T-helper 17 cell (primary cell): ENCODE data around the gene DPH3. TPM values are rescaled to one million over a fixed set of nuclear protein-coding genes. Genes with fewer than 3 reads are reported as not detected.

Experiments used
- ATAC-seq: fragments of 150-1000 bp; cut with Tn5 transposase; 2 replicates; pipeline ENCODE4 v1.10.0; 2021; ENCODE audit warnings: mild to moderate bottlenecking, moderate library complexity
- DNase-seq, 3 donors: peaks; one replicate each; pipeline versions ENCODE4 v3.0.0 to v3.0.0-alpha.2; 2020 to 2021
- H3K9me3 ChIP-seq: one replicate; pipeline ENCODE4 v1.7.0; 2013; ENCODE audit warnings: low read length, mild to moderate bottlenecking; ENCODE audit not compliant: control insufficient read depth, poor library complexity, severe bottlenecking
- H3K27ac Mint-ChIP-seq: one replicate; pipeline ENCODE4 v1.8.0; 2022; ENCODE audit warnings: mild to moderate bottlenecking, moderate library complexity, mixed read lengths
- H3K27me3 Mint-ChIP-seq: one replicate; pipeline ENCODE4 v1.8.0; 2022; ENCODE audit warnings: mixed read lengths
- H3K36me3 Mint-ChIP-seq: one replicate; pipeline ENCODE4 v1.8.0; 2022; ENCODE audit warnings: low read depth, mixed read lengths
- H3K4me1 Mint-ChIP-seq: one replicate; pipeline ENCODE4 v1.8.0; 2022; ENCODE audit warnings: mild to moderate bottlenecking, mixed read lengths
- H3K4me3 Mint-ChIP-seq: one replicate; pipeline ENCODE4 v1.8.0; 2022; ENCODE audit warnings: mild to moderate bottlenecking, moderate library complexity, mixed read lengths
- total RNA-seq, 4 donors: library from RNA in 2 of 4; stranded (reverse) in 2 of 4; gene quantifications; one replicate each; pipeline ENCODE4 v1.2.3 and lab custom pipeline; 2022 to 2026

DPH3 gene
- total RNA-seq, 2 donors from 2014 or later: 16.1 to 22.8 TPM

DNA sequence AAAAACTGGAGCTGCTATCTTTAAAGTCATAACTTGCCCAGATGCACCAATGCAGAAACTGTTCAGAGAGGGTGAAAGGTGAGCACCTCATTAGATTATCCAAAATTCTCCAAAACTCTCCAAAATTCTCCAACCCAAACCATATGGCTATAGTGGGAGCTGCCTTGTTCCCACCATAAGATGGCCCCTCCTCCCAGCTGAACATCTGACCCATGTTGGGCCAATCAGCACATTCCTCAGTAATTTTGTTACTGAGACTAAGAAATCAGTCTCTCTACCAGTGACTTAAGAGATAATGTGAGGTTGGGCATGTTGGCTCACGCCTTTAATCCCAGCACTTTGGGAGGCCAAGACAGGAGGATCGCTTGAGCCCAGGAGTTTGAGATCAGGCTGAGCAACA lies 32.8 kb downstream of the DPH3 start:
- ATAC-seq (no peak), DNase-seq (no peak)
- Mint-ChIP-seq H3K4me1 (peaks cover 2% of the 10 kb centered on the region), H3K36me3 (no peaks in the 10 kb centered on the region), H3K27me3 (peaks cover 7% of the 10 kb centered on the region), H3K4me3 (no peak overlapping the region), H3K27ac (no peak overlapping the region)
- no peaks in the 10 kb centered on the region for H3K9me3 ChIP-seq

DNA sequence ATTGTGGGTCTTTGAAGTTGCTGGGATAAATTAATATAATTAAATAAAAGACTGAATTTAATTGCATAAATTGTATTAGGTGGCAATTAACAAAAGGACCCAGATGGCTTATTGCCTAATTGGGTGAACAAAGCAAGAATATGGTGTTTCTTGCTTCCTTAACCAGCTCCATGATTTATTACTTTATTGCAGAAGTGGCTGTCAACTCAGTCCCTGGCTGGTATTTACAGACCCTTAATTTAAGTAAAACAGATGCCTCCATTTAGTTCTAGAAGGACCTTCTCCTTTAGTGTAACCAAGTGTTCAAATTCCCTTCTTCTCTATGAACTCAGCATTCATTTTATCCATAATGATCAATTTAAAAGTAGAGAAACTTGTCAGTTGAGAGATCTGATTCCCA lies 35.1 kb downstream of the DPH3 start:
- Mint-ChIP-seq H3K36me3 (no peaks in the 10 kb centered on the region), H3K27ac (no peak overlapping the region), H3K4me1 (no peaks in the 10 kb centered on the region), H3K27me3 (peaks cover 5% of the 10 kb centered on the region), H3K4me3 (no peak overlapping the region)
- no peaks in the 10 kb centered on the region for H3K9me3 ChIP-seq
- ATAC-seq: no peak
- no peak for DNase-seq

DNA sequence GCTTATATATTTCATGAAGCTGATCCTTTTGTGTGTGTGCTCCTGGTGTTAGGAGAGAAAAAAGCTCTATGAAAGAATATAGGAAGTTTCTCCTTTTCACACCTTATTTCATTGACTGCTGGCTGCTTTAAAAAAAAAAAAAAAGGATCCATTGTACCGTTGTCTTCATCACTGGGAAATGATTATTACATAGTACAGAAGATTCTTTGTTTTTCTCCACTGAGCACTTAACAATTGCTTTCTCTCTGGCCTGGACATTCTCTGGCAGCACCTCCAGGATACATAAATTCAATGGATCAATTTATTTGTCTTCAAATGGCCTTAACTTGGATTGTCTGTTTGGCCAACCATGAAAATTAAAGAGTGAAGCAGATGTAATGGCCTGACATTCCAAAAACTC lies 37.2 kb downstream of the DPH3 start:
- H3K9me3 ChIP-seq: no peaks in the 10 kb centered on the region
- Mint-ChIP-seq H3K4me3 (no peak overlapping the region), H3K36me3 (no peaks in the 10 kb centered on the region), H3K27me3 (no peaks in the 10 kb centered on the region), H3K4me1 (no peaks in the 10 kb centered on the region), H3K27ac (no peak overlapping the region)
- ATAC-seq (no peak), DNase-seq (no peak)

DNA sequence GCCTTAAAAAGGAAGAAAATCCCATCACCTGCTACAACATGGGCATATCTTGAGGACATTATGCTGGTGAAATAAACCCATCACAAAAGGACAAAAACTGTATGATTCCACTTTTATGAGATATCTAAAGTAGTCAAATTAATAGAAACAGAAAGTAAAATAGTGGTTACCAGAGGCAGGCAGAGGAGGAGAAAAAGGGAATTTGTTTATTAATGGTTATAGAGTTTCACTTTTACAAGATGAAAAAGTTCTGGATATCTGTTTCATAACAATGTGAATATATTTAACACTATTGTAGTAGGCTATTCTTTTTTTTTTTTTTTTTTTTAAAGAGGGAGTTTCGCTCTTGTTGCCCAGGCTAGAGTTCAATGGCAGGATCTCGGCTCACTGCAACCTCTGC lies 40.4 kb downstream of the DPH3 start:
- H3K9me3 ChIP-seq: no peaks in the 10 kb centered on the region
- Mint-ChIP-seq H3K27ac (no peak overlapping the region), H3K36me3 (no peaks in the 10 kb centered on the region), H3K4me3 (no peak overlapping the region), H3K4me1 (no peaks in the 10 kb centered on the region), H3K27me3 (peaks cover 4% of the 10 kb centered on the region)
- DNase-seq (no peak), ATAC-seq (no peak)

DNA sequence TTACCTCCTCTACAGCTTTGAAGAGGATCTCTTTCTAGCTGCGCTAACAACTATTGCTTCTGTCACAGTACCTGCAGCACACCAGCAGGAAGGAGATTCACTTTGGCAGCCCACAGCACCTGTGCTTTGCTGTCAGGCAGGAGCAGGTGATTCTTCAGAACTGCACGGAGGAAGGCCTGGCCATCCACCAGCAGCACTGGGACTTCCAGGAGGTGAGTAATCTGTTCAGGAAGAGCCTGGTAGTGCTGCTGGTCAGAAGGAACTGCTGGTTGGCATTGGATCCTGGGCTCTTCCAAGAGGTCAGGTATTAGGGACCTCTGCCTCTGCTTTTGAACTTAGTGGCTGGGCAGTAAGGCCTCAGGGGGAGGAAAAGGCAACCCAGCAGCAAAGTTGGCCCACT lies 42.2 kb downstream of the DPH3 start:
- Mint-ChIP-seq H3K27me3 (peaks cover 4% of the 10 kb centered on the region), H3K27ac (no peak overlapping the region), H3K4me1 (no peaks in the 10 kb centered on the region), H3K36me3 (no peaks in the 10 kb centered on the region), H3K4me3 (no peak overlapping the region)
- no peaks in the 10 kb centered on the region for H3K9me3 ChIP-seq
- ATAC-seq (no peak), DNase-seq (no peak)

DNA sequence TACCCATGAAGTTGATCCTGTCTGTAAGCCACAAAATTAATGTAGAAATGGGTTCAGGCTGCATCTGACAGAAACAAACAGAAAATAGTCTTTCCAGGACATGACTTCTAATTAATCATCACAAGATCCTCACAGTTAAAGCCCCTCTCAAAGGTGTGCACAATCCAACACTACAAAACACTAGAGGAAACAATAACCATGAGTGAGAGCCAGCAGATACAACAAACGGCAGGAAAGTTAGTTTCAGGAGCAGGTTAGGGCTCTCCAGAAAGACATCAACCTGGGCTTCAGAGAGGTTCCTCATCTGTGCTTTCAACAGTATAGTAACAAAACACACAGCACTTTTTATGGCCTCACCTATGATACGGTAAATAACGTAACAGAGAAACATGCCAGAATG lies 42.8 kb downstream of the DPH3 start:
- no peaks in the 10 kb centered on the region for H3K9me3 ChIP-seq
- H3K27me3 Mint-ChIP-seq: peaks cover 4% of the 10 kb centered on the region
- H3K4me1 Mint-ChIP-seq: no peaks in the 10 kb centered on the region
- H3K4me3 Mint-ChIP-seq: no peak overlapping the region
- no peaks in the 10 kb centered on the region for H3K36me3 Mint-ChIP-seq
- ATAC-seq: no peak
- no peak overlapping the region for H3K27ac Mint-ChIP-seq
- no peak for DNase-seq

DNA sequence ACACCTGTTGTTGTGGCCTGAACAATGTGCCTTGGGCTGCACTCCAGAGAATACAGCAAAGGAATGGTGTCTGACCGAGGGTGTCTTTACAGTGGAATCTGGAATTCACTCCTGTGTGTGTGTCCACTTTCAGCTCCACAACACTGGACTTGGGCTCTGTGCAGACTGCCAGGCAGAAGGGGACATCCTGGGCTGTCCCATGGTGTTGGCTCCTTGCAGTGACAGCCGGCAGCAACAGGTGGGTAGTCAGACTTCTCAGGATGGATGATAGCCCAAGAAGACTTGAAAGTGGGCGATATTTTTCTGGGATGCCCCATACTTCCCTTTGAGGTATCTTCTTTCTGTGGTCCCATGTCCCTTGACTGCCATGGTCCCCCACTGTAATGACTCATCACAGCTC lies 45.0 kb downstream of the DPH3 start:
- no peaks in the 10 kb centered on the region for H3K9me3 ChIP-seq
- Mint-ChIP-seq H3K4me3 (no peak overlapping the region), H3K27ac (no peak overlapping the region), H3K4me1 (no peaks in the 10 kb centered on the region), H3K27me3 (peaks cover 5% of the 10 kb centered on the region), H3K36me3 (no peaks in the 10 kb centered on the region)
- DNase-seq (no peak), ATAC-seq (no peak)

DNA sequence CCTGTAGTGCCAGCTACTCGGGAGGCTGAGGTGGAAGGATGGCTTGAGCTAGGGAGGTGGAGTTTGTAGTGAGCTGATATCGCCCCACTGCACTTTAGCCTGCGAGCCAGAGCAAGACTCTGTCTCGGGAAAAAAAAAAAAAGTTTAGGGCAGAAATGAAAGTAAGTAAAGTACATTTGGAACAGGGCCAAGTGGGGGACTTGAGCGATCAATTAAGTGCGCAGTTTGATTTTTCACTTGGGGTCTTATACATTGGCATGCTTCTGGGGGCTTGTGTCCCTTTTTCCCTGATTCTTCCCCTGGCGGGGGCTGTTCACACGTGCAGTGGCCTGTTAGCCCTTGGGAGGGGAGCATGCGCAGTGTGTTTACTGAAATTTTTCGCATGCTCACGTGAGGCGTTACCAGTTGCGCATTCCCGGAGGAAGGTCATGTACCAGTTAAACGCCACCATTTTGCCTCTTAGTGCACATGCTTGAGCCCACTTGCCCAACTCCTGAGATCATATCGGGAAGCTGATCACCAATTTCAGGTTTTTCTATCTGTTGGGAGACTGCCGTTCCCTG lies 48.3 kb downstream of the DPH3 start:
- no peaks in the 10 kb centered on the region for H3K4me1 Mint-ChIP-seq
- H3K9me3 ChIP-seq: no peaks in the 10 kb centered on the region
- ATAC-seq: no peak
- H3K27ac Mint-ChIP-seq: no peak overlapping the region
- H3K36me3 Mint-ChIP-seq: no peaks in the 10 kb centered on the region
- no peak for DNase-seq
- H3K4me3 Mint-ChIP-seq: no peak overlapping the region
- peaks cover 23% of the 10 kb centered on the region for H3K27me3 Mint-ChIP-seq

DNA sequence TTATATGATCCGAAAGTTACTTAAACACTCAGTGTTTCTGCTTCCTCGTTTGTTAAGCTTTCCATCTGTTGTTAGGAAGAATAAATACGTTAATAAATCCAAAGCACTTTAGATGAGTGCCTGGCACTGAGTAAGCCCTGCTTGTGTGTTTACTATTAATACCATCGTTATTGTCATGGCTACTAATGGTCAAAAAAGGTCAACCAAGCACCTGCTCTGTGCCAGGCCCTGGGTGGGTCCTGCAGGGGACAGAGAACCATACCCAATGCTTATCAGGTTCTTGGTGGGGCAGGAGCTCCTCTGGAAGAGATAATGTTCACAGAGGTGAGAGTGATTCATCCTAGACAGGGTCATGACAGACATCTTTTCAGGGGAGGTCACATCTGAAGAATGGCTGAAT lies 50.4 kb downstream of the DPH3 start:
- H3K4me1 Mint-ChIP-seq: no peaks in the 10 kb centered on the region
- H3K36me3 Mint-ChIP-seq: no peaks in the 10 kb centered on the region
- ATAC-seq (no peak), DNase-seq (no peak)
- no peaks in the 10 kb centered on the region for H3K9me3 ChIP-seq
- no peak overlapping the region for H3K4me3 Mint-ChIP-seq
- H3K27ac Mint-ChIP-seq: no peak overlapping the region
- H3K27me3 Mint-ChIP-seq: peaks cover 23% of the 10 kb centered on the region

DNA sequence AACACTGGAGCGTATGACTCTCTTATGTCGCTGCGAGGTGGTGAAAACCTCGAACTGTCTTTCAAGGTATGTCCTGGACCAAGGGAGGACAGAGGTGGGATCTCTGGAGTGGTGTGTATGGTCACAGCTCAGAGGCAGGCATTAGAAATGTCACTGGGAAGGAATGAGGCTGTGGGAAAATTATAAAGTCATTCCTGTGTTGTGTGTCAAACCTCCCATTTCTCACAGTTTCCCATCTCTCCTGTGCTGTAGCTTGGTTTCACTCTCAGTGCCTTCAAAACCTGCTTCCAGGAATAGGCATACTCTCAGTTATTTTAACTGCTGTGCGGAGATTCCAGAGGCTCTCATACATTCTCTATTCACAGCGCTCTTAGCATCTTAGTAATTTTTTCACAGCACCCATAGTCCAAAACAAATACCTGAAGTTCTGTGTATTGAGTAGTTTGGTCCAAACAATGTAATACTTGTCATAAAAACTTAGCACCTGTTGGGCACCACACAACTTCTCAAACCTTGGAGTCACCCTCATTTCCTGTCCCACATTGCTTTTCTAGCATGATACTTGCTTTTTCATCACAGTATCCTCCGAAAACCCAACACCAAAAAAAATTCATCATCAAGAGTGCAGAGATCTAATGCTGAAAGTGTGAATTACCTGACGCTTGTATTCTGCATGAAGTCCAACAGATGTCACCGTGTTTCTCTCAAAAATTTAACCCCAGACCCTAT lies 53.4 kb downstream of the DPH3 start:
- H3K9me3 ChIP-seq: no peaks in the 10 kb centered on the region
- H3K36me3 Mint-ChIP-seq: no peaks in the 10 kb centered on the region
- peaks cover 28% of the 10 kb centered on the region for H3K27me3 Mint-ChIP-seq
- DNase-seq (no peak), ATAC-seq (no peak)
- H3K4me1 Mint-ChIP-seq: no peaks in the 10 kb centered on the region
- H3K27ac Mint-ChIP-seq: no peak overlapping the region
- no peak overlapping the region for H3K4me3 Mint-ChIP-seq

Other genes with a start within 250 kb of the DPH3 start
- gene GALNT15, start 90.3 kb downstream of the DPH3 start, total RNA-seq: under 1 TPM in 1 of 2 donors, not detected in 1; 0.42 TPM
- 10 to 100 TPM; 73.1 to 89.3 TPM for gene OXNAD1, start 269 bp upstream of the DPH3 start, total RNA-seq
- gene RFTN1, start 248.8 kb upstream of the DPH3 start, total RNA-seq: 10 to 100 TPM; 51.8 to 55.8 TPM